Transverse colon (tissue), 4 donors: ENCODE measurements around the gene NOB1. TPM values are rescaled to one million over a fixed set of nuclear protein-coding genes. Genes with fewer than 3 reads are reported as not detected.
"Not testable (repeated sequence)": the region's sequence is repeated elsewhere in the genome, so short reads cannot be mapped to it uniquely, and the experiment has no call there.

Source experiments
- DNase-seq: peaks from one replicate; pipeline ENCODE4 v3.0.0-alpha.2; 2019
- H3K27ac ChIP-seq, 4 donors: fragments of 200-600 bp; sonication (generic); 2 replicates each; pipeline ENCODE4 v1.5.1; 2016 to 2018; ENCODE audit warnings: inconsistent platforms in 4 of 4
- H3K27me3 ChIP-seq: fragments of 200-600 bp; sonication (generic); 2 replicates; pipeline ENCODE4 v1.5.1; 2017; ENCODE audit warnings: inconsistent platforms
- H3K36me3 ChIP-seq, 4 donors: fragments of 200-600 bp; sonication (generic); 2 replicates each; pipeline ENCODE4 v1.5.1; 2017 to 2019; ENCODE audit warnings: inconsistent platforms in 4 of 4
- H3K4me1 ChIP-seq, 4 donors: fragments of 200-600 bp; sonication (generic); 2 replicates each; pipeline ENCODE4 v1.5.1; 2017 to 2020; ENCODE audit warnings: inconsistent platforms in 4 of 4
- H3K4me3 ChIP-seq, 4 donors: fragments of 200-600 bp; sonication (generic); 1 replicate in 1 of 4; 2 replicates in 3 of 4; pipeline versions ENCODE4 v1.5.1 to v1.6.1; 2017 to 2019; ENCODE audit warnings: inconsistent platforms in 4 of 4
- H3K9me3 ChIP-seq, 2 donors: fragments of 200-600 bp; sonication (generic); 2 replicates each; pipeline ENCODE4 v1.5.1; 2017 to 2019; ENCODE audit warnings: inconsistent platforms in 2 of 2
- EP300 ChIP-seq: sonication (generic); formaldehyde crosslinking; IDR thresholded peaks from one replicate; pipeline ENCODE4 v1.6.1; 2017; ENCODE audit warnings: antibody characterized with exemption, low read depth
- POLR2A ChIP-seq: fragments of 450-650 bp; IDR thresholded peaks from one replicate; pipeline ENCODE4 v1.6.1; 2016; ENCODE audit warnings: antibody characterized with exemption, mild to moderate bottlenecking, moderate library complexity
- POLR2AphosphoS5 ChIP-seq, 3 donors: sonication (generic); formaldehyde crosslinking; IDR thresholded peaks; one replicate each; pipeline ENCODE4 v1.6.1; 2016; ENCODE audit warnings: antibody characterized with exemption in 3 of 3
- WGBS, 2 donors: methylation state at CpG; one replicate each; pipeline ENCODE4 v1.1.5; 2018; ENCODE audit warnings: low coverage in 1 of 2; 5-methylcytosine and 5-hydroxymethylcytosine counted together
- in situ Hi-C, 4 donors: fragments of 200-750 bp; cut with MboI; loops; one replicate each; pipeline versions ENCODE4 v1.15.0 to v1.15.1; 2017; ENCODE audit warnings: low sequenced_read_pairs in 3 of 4, low pct_ligation_motif_present in 1 of 4, low pct_unique_long_range_greater_than_20kb in 1 of 4
- intact Hi-C: fragments of 100-400 bp; cut with DNase I; formaldehyde crosslinking; loops from one replicate; pipeline ENCODE4 v1.15.1; 2023; ENCODE audit warnings: low total_unique reads
- total RNA-seq, 4 donors: library from RNA; depleted of rRNA; stranded (reverse); fragments of >200 nt; gene quantifications; one replicate each; pipeline ENCODE4 v1.1.0, GENCODE V29; 2016
- TF ChIP-seq, protein P1 (sequence below), 5 experiments: fragments of 200-600 bp in 3 of 5; fragments of 450-650 bp in 2 of 5; sonication (generic) in 3 of 5; IDR thresholded peaks; 1 replicate in 2 of 5; 2 replicates in 3 of 5; pipeline ENCODE4 v1.5.1; 2016 to 2017; ENCODE audit warnings: antibody characterized with exemption in 5 of 5, inconsistent platforms in 3 of 5, mild to moderate bottlenecking in 2 of 5, moderate library complexity in 1 of 5

The NOB1 gene
- total RNA-seq, 4 donors from 2014 or later: 21.2 to 60.2 (median 34.0) TPM

DNA sequence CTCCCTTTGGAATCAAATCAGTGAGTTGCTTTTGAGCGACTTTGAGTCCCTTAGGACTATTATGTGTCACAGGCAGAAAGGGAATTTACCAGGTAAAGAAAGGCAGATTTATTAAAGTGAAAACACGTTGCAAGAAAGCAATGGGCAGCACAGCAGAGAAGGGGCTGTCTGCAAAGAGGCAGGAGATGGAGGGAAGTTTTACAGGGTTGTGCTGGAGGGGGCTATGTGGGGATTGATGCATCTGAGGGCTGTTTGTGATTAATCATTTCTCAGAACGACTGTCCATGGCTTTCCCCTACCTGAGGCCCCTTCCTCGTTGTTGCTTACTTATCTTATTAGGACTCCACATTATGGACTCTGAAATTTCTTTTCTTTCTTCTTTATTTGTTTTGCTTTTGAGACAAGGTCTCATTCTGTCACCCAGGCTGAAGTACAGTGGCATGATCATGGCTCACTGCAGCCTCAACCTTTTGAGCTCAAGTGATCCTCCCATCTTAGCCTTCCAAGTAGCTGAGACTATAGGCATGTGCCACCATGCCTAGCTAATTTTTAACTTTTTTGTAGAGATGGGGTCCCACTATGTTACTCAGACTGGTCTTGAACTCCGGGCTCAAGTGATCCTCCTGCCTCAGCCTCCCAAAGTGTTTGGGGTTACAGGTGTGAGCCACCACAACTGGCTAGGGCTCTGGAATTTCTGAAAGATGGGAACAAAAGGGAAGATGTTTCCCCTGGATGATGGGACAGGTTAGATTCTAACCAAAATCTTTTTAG, 12.9 kb upstream of the NOB1 start:
- intact Hi-C loops: no loop called here
- Histone ChIP-seq H3K27ac (no peak overlapping the region), H3K4me3 (no peak overlapping the region), H3K4me1 (peaks cover 0 to 41% (median 12%) of the 10 kb centered on the region in 4 donors), H3K9me3 (no peaks in the 10 kb centered on the region), H3K36me3 (no peaks in the 10 kb centered on the region), H3K27me3 (no peaks in the 10 kb centered on the region)
- TF ChIP-seq POLR2A: no peak
- TF ChIP-seq, protein P1, sequence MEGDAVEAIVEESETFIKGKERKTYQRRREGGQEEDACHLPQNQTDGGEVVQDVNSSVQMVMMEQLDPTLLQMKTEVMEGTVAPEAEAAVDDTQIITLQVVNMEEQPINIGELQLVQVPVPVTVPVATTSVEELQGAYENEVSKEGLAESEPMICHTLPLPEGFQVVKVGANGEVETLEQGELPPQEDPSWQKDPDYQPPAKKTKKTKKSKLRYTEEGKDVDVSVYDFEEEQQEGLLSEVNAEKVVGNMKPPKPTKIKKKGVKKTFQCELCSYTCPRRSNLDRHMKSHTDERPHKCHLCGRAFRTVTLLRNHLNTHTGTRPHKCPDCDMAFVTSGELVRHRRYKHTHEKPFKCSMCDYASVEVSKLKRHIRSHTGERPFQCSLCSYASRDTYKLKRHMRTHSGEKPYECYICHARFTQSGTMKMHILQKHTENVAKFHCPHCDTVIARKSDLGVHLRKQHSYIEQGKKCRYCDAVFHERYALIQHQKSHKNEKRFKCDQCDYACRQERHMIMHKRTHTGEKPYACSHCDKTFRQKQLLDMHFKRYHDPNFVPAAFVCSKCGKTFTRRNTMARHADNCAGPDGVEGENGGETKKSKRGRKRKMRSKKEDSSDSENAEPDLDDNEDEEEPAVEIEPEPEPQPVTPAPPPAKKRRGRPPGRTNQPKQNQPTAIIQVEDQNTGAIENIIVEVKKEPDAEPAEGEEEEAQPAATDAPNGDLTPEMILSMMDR (IDR thresholded peaks at IDR 0.05): no peak
- no peak for TF ChIP-seq EP300
- TF ChIP-seq POLR2AphosphoS5 (IDR thresholded peaks at IDR 0.05): no peak
- in situ Hi-C loops: no loop called here
- WGBS, 2 donors: 57 to 61% methylated on average over 4 to 5 of the region's 5 CpGs
- DNase-seq: no peak

DNA sequence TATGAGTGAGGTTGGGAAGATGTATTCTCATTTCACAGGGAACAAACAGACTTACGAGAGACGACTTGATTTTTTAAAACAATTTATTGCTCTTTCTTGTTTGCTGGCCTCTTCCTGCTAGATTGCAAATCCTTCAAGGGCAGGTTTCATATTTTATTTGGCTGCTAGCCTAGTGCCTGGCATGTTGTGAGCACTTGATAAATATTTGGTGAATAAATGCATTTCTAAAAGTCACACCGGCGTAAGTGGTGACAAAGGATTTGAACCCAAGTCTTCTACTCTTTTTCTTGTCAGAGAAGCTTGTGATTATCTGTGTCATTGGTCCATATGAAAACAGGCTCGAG, 8.8 kb upstream of the NOB1 start:
- TF ChIP-seq, protein P1 (IDR thresholded peaks at IDR 0.05): no peak
- TF ChIP-seq POLR2A (no peak), EP300 (no peak), POLR2AphosphoS5 (IDR thresholded peaks at IDR 0.05) (no peak)
- Histone ChIP-seq H3K9me3 (no peaks in the 10 kb centered on the region), H3K27me3 (no peaks in the 10 kb centered on the region), H3K27ac (peak overlapping the region; percentile 89 to 99 (median 96)), H3K4me3 (peak overlapping the region in 3 of 4 donors; percentile 86 to 99 (median 93)), H3K4me1 (peaks cover 0 to 33% (median 16%) of the 10 kb centered on the region in 4 donors), H3K36me3 (no peaks in the 10 kb centered on the region)
- in situ Hi-C loops (no loop called here), intact Hi-C loops (no loop called here)
- DNase-seq: no peak
- 33 to 57% methylated on average over 2 to 5 of the region's 5 CpGs for WGBS, 2 donors

DNA sequence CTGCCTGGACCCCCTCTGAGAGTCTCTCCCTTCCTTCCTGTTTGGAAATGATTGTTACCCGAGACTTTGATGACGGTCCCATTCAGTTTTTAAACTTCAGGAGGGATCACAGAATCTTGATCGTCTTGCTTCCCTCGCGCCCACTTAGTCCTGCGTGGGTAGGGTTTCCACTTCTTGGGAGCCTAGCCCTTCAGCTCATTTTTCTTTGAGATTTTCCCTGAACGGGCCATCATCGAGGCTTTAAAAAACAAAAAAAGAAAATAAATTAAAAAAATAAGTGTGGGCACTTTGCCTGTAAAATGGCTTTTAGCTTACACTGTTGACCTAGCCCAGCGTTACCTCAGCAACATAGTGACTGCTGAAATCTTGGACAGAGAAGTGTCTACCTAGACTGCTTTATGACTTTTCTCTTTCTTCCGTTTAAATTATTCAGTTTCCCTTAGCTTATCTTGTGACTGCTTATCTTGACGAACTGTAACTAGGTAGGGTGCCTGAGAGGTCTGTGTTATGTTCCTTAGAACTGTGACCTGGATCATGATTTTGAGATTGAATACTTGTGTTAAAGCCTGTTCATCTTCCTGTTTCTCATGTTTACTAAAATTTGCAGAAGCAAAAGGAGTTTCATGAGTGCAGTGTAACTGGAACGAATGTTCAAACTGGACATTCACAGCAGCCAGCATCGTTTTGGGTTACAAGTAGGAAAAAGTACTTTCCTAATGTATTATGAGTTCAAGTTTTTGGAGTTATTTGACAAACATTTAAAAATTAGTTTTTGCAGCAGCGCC, 8.3 kb upstream of the NOB1 start:
- DNase-seq: peak; percentile 30
- in situ Hi-C loops: no loop called here

DNA sequence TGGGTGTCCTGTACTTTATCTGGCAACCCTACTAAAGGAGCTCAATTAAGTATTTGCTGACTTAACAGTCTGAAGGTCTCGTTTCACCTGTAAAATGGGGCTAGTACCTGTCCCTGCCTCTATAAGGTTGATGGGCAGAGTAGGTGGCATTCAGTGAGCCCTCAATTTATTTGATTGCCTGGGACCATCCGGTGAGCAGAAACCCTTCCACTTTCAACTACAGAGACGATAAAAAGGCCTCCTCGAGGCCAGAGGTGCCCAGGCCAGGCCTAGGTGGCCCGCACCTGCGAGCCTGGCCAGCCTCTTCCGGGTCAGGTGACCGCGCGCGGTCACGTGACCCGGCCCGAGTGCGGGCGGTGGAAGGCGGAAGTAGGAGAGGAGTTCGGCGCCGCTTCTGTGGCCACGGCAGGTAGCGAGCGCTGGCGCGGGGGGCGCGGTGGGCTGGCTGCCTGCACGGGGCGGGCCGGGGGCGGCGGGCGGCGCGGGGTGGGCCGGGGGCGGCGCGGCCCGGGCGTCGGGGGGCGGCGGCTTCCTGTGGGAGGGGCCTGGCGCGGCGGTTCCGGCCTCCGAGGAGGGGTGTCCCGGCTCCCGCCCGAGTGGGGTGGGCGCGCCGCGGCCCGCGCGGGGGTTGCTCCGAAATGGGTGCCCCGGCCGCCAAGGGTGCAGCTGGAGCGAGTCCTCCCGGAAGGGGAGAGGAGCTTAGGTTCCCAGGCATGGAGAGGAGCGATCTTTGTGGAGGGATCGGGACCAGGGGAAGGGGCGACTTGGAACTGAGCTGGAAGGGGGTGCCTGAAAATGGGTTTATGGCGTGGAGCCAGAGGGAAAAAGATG, 7.5 kb upstream of the NOB1 start, which contains the start of gene WWP2:
Gene WWP2 (plus strand): TSS at position 350 of the 831 bp plus-strand sequence. CDS start 24,679 bp downstream, outside the sequence.
- 1 to 13% methylated on average over 1 to 34 of the region's 68 CpGs for WGBS, 2 donors
- TF ChIP-seq POLR2AphosphoS5 (IDR thresholded peaks at IDR 0.05) (peak; percentile 6 to 83 (median 79)), EP300 (no peak), POLR2A (peak; percentile 83)
- TF ChIP-seq, protein P1 (IDR thresholded peaks at IDR 0.05): peak in 2 of 5 experiments; percentile 30 to 31
- intact Hi-C loops: no loop called here
- peak within 1 kb of the TSS; percentile 68 to 99 (median 90) for H3K4me3 ChIP-seq
- H3K9me3 ChIP-seq: no peaks in the 10 kb centered on the region
- peaks cover 0 to 29% (median 16%) of the 10 kb centered on the region in 4 donors for H3K4me1 ChIP-seq
- no peaks in the 10 kb centered on the region for H3K36me3 ChIP-seq
- no peaks in the 10 kb centered on the region for H3K27me3 ChIP-seq
- DNase-seq: peak; percentile 82
- peak within 1 kb of the TSS; percentile 89 to 99 (median 96) for H3K27ac ChIP-seq
- in situ Hi-C loops: no loop called here

More for the DNA sequence above, 8.3 kb upstream of the NOB1 start:
- H3K27me3 ChIP-seq: no peaks in the 10 kb centered on the region
- TF ChIP-seq POLR2A: no peak
- TF ChIP-seq POLR2AphosphoS5 (IDR thresholded peaks at IDR 0.05): peak; percentile 39 to 59 (median 44)
- H3K4me3 ChIP-seq: peak overlapping the region; percentile 68 to 99 (median 90)
- intact Hi-C loops: no loop called here
- peaks cover 0 to 33% (median 16%) of the 10 kb centered on the region in 4 donors for H3K4me1 ChIP-seq
- 6 to 7% methylated on average over 14 of the region's 14 CpGs for WGBS, 2 donors
- H3K9me3 ChIP-seq: no peaks in the 10 kb centered on the region
- peak overlapping the region; percentile 89 to 99 (median 96) for H3K27ac ChIP-seq
- H3K36me3 ChIP-seq: no peaks in the 10 kb centered on the region

DNA sequence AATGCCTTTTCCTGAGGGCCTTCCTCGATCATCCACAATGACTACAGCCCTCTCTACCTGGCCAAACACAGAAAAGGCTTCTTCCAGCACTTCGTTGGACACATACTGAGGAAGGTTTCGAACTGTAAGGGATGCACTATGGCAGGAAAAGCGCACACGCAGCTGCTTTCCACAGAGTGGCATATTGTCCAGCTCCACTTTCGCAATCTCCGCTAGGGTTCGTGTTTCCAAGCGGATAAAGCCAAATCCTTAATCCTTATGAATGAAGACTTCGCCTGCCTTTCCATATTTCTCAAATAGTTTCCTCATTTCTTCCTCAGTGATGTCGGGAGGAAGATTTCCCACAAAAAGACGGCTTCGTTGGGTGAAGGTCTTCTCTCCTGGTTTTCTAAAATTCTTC, 2.6 kb upstream of the NOB1 start:
- intact Hi-C loops, H3K4me3 ChIP-seq, H3K27me3 ChIP-seq, H3K9me3 ChIP-seq, H3K36me3 ChIP-seq, DNase-seq, H3K27ac ChIP-seq: not testable (repeated sequence)
- in situ Hi-C loops: loop anchor here in 2 of 4 donors (10.0 kb wide), 2 partner anchors 53 to 363 kb away; no protein-coding TSS in a partner anchor
- 85% methylated on average over 13 of the region's 13 CpGs; no CpG with 5 or more reads in 1 of the 2 donors for WGBS, 2 donors
- peaks cover 0 to 26% (median 20%) of the 10 kb centered on the region in 4 donors for H3K4me1 ChIP-seq
